Kidney (tissue), 14 donors: ENCODE results near the gene ADARB2. TPM values are rescaled to one million over a fixed set of nuclear protein-coding genes. Genes with fewer than 3 reads are reported as not detected.

Source experiments
- DNase-seq, 5 donors: peaks; one replicate each; pipeline ENCODE4 v3.0.0-alpha.2; 2013 to 2020
- FAIRE-seq: peaks from 2 replicates; lab custom pipeline; 2012; peaks lifted over from hg19 to GRCh38; lab: Jason Lieb, UNC
- H3K27ac ChIP-seq, 2 donors: one replicate each; pipeline ENCODE4 v1.7.0; 2013; ENCODE audit warnings: low read depth in 2 of 2, low read length in 2 of 2, inconsistent platforms in 1 of 2
- H3K27me3 ChIP-seq: one replicate; pipeline ENCODE4 v1.7.1; 2013; ENCODE audit warnings: low read length, inconsistent platforms; ENCODE audit not compliant: control insufficient read depth, insufficient read depth
- H3K36me3 ChIP-seq, 3 donors: one replicate each; pipeline versions ENCODE4 v1.7.0 to v1.7.1; 2013; ENCODE audit warnings: low read length in 3 of 3, control low read depth in 1 of 3, inconsistent platforms in 1 of 3; ENCODE audit not compliant: insufficient read depth in 3 of 3, control insufficient read depth in 2 of 3
- H3K4me1 ChIP-seq, 3 donors: one replicate each; pipeline versions ENCODE4 v1.7.0 to v1.7.1; 2013; ENCODE audit warnings: low read length in 3 of 3, inconsistent platforms in 1 of 3, low read depth in 1 of 3; ENCODE audit not compliant: control insufficient read depth in 2 of 3, insufficient read depth in 2 of 3
- H3K4me3 ChIP-seq, 3 donors: one replicate each; pipeline versions ENCODE4 v1.7.0 to v1.8.1; 2013; ENCODE audit warnings: low read length in 3 of 3, control low read depth in 1 of 3, inconsistent platforms in 1 of 3
- H3K9ac ChIP-seq, 3 donors: one replicate each; pipeline versions ENCODE4 v1.7.0 to v1.7.1; 2013; ENCODE audit warnings: low read length in 3 of 3, control low read depth in 1 of 3, inconsistent platforms in 1 of 3
- H3K9me3 ChIP-seq, 3 donors: one replicate each; pipeline versions ENCODE4 v1.7.0 to v1.7.1; 2013; ENCODE audit warnings: low read length in 3 of 3, control low read depth in 1 of 3, inconsistent platforms in 1 of 3; ENCODE audit not compliant: control insufficient read depth in 2 of 3, insufficient read depth in 1 of 3
- intact Hi-C: fragments of 100-400 bp; cut with DNase I; formaldehyde crosslinking; loops from one replicate; pipeline ENCODE4 v1.11.1; 2022
- polyA plus RNA-seq: library from polyadenylated mRNA; stranded (reverse); fragments of 350-450 nt; fragmentation: Illumina TruSeq; extraction: RNeasy Lipid Tissue Mini Kit (QIAGEN cat#74804); gene quantifications from one replicate; pipeline ENCODE4 v1.2.3, GENCODE V29; 2014; ENCODE audit warnings: low read depth, low replicate concordance; ENCODE audit not compliant: insufficient read depth
- total RNA-seq: library from RNA; stranded (reverse); fragmentation: NEBNext Ultra II Directional; extraction: Animal tissue kit (Norgen Biotek cat#: 25700); gene quantifications from one replicate; pipeline ENCODE4 v1.2.1, GENCODE V29; 2021
- TF ChIP-seq, protein P1 (sequence below): IDR thresholded peaks from 3 replicates; pipeline ENCODE4 v1.5.1; 2012; ENCODE audit warnings: mild to moderate bottlenecking, moderate library complexity, borderline replicate concordance; ENCODE audit not compliant: insufficient read depth; ENCODE audit errors: extremely low read depth
- donor health status: control.
- donor health status: control.
- donor health status: control.
- donor health status: control.
- donor health status: control.
- donor health status: DM: yes; HTN: yes; CAD: no.
- donor health status: Normal renal cell carcinoma (clear cell type).

Gene ADARB2
- total and polyA plus RNA-seq, 2 donors from 2014 or later: 1.0 to 1.3 TPM

GRCh38 chr10:1483826-1484225, 253.5 kb downstream of the ADARB2 start:
- DNase-seq (no peak), FAIRE-seq (no peak)
- TF ChIP-seq, protein P1, sequence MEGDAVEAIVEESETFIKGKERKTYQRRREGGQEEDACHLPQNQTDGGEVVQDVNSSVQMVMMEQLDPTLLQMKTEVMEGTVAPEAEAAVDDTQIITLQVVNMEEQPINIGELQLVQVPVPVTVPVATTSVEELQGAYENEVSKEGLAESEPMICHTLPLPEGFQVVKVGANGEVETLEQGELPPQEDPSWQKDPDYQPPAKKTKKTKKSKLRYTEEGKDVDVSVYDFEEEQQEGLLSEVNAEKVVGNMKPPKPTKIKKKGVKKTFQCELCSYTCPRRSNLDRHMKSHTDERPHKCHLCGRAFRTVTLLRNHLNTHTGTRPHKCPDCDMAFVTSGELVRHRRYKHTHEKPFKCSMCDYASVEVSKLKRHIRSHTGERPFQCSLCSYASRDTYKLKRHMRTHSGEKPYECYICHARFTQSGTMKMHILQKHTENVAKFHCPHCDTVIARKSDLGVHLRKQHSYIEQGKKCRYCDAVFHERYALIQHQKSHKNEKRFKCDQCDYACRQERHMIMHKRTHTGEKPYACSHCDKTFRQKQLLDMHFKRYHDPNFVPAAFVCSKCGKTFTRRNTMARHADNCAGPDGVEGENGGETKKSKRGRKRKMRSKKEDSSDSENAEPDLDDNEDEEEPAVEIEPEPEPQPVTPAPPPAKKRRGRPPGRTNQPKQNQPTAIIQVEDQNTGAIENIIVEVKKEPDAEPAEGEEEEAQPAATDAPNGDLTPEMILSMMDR: no peak
- H3K36me3 ChIP-seq: no peaks in the 10 kb centered on the region
- no peaks in the 10 kb centered on the region for H3K27me3 ChIP-seq
- no peak overlapping the region for H3K4me3 ChIP-seq
- no peak overlapping the region for H3K9ac ChIP-seq
- no peaks in the 10 kb centered on the region for H3K4me1 ChIP-seq
- H3K9me3 ChIP-seq: no peaks in the 10 kb centered on the region
- no peak overlapping the region for H3K27ac ChIP-seq
- intact Hi-C loops: no loop called here

GRCh38 chr10:1483246-1483645, 254.1 kb downstream of the ADARB2 start:
- Histone ChIP-seq H3K36me3 (no peaks in the 10 kb centered on the region), H3K4me3 (no peak overlapping the region), H3K9me3 (no peaks in the 10 kb centered on the region), H3K4me1 (no peaks in the 10 kb centered on the region), H3K27me3 (no peaks in the 10 kb centered on the region), H3K9ac (no peak overlapping the region), H3K27ac (no peak overlapping the region)
- intact Hi-C loops: no loop called here
- FAIRE-seq (no peak), DNase-seq (no peak)
- TF ChIP-seq, protein P1: no peak

- intact Hi-C loops: no loop called here
- FAIRE-seq: no peak
These were observed 259.7 kb downstream of the ADARB2 start for GRCh38 chr10:1477578-1477977.

More at GRCh38 chr10:1477578-1477977, 259.7 kb downstream of the ADARB2 start:
- Histone ChIP-seq H3K4me3 (no peak overlapping the region), H3K4me1 (no peaks in the 10 kb centered on the region), H3K9ac (no peak overlapping the region), H3K36me3 (no peaks in the 10 kb centered on the region), H3K27me3 (no peaks in the 10 kb centered on the region), H3K27ac (no peak overlapping the region), H3K9me3 (no peaks in the 10 kb centered on the region)
- TF ChIP-seq, protein P1: no peak
- no peak for DNase-seq
